ENCODE results near the gene KCTD13. TPM values are rescaled to one million over a fixed set of nuclear protein-coding genes. Genes with fewer than 3 reads are reported as not detected.
"Not testable (repeated sequence)": the region's sequence is repeated elsewhere in the genome, so short reads cannot be mapped to it uniquely, and the experiment has no call there.

KCTD13 gene
- polyA plus RNA-seq, 4 donors: 10.6 to 30.3 (median 14.7) TPM

DNA sequence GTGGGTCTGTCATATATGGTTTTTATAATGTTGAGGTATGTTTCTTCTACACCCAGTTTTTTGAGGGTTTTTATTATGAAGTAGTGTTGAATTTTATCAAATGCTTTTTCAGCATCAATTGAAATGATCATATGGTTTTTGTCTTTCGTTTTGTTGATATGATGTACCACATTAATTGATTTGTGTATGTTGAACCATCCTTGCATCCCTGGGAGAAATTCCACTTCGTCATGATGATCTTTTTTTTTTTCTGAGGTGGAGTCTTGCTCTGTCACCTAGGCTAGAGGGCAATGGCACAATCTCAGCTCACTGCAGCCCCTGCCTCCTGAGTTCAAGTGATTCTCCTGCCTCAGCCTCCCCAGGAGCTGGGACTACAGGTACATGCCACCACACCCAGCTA, 21.9 kb upstream of the KCTD13 start:
- no peak for DNase-seq (ENCODE audit: low read depth in 4 of 4, low spot score in 3 of 4)

DNA sequence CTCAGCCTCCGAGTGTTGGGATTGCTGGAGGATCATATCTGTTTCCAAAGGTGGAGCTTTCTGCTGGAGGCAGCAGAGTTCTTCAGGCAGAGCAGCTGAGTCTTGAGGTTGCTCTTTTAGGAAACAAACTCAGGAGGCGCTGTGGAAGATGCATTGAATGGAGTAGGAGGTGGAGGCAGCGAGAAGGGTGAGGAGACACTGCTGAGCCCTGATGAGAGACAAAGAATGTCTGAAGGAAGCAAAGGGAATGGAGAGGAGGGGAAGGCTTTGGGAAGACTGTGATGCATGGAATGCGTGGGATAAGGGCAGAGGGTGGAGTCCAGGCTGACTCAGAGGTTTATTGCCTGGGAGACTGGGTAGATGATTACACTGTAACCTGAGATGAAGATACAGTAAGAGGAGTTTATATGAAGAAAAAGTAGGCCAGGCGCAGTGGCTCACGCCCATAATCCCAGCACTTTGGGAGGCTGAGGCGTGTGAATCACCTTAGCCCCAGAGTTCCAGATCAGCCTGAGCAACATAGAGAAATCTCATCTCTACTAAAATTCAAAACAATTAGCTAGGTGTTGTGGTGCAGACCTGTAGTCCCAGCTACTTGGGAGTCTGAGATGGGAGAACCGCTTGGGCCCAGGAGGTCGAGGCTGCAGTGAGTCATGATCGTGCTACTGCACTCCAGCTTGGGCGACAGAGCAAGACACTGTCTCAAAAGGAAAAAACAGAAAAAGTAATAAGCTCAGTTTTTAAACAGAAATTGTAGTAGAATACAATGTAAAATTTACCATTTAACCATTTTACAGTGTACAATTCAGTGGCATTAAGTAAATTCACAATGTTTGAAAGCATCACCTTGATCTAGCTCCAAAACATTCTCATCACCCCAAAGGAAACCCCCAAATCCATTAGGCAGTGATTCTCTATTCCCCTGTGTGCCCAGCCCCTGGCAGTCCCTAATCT, 18.1 kb upstream of the KCTD13 start:
- peak in 3 of 4 donors; percentile 73 to 77 (median 77) for DNase-seq (ENCODE audit: low read depth in 4 of 4, low spot score in 3 of 4)

DNA sequence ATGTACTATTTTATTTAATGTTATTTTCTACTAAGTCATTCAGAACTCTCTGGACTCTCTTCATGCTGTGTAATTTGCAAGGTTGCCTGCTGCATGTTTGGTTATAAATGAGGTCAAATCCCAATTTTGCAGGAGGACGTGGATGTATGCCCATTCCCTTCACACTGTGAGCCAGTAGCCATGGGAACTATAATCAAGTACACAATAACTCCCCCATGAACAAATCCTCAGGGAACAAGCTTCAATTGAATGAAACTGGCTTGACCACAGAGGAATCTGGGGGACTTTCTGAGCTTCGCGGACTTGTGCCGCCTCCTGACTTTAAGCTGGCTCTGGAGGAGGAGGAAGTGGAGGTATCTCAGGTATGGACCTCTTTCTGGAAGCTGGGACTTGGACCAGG, 14.6 kb upstream of the KCTD13 start:
- DNase-seq (ENCODE audit: low read depth in 4 of 4, low spot score in 3 of 4): no peak

DNA sequence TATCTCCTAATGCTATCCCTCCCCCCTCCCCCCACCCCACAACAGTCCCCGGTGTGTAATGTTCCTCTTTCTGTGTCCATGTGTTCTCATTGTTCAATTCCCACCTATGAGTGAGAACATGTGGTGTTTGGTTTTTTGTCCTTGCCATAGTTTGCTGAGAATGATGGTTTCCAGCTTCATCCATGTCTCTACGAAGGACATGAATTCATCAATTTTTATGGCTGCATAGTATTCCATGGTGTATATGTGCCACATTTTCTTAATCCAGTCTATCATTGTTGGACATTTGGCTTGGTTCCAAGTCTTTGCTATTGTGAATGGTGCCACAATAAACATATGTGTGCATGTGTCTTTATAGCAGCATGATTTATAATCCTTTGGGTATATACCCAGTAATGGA, 5.7 kb upstream of the KCTD13 start:
- DNase-seq (ENCODE audit: low read depth in 4 of 4, low spot score in 3 of 4): not testable (repeated sequence)

DNA sequence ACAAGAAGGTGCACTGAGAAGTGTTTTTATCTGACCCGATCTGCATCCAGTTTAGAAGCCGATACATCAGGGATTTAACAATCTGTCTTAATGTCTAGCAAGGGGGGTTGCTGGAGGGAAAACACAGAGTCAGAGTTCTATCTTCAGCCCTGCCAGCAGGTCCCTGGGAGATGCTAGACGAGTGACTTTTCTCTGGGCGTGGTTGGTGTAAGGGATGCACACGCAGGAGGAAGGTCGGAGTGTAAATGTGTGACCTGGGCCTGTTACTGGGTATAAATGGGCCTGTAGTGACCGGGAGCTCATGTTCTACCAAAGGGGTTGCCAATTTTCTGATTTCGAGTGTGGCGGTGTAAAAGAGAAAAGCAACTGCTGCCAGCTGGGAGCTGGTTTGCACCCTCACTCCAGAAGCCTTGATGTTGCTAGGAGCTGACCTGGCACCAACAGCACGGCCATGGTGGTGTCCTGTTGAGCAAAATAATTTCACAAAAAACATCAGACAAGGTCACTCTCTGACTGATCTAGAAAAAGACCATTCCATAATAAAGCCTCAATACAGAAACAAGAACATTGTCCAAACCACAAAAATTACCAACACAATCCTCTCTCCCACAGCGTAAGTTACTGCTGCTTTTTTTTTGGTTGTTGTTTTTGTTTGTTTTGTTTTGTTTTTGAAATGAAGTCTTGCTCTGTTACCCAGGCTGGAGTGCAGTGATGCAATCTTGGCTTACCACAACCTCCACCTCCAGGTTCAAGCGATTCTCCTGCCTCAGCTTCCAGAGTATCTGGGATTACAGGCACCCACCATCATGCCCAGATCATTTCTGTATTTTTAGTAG, 1.3 kb upstream of the KCTD13 start:
- DNase-seq (ENCODE audit: low read depth in 4 of 4, low spot score in 3 of 4): no peak

DNA sequence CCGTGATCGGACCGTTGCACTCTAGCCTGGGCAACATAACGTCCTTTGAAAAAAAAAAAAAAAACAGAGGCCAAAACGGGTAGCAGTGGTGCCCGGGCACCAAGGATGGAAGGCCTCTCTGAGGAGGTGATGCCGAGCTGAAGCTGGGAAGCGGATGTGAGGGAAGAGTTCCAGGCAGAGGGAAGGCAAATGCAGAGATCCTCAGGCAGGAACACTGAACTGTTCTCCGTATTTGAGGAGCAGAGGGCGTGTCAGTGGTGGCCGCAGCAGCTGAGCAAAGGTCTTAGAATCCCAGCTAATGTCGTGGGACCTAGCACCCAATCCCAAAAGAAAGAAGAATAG, 656 bp upstream of the KCTD13 start:
- peak in 1 of 4 donors; percentile 18 for DNase-seq (ENCODE audit: low read depth in 4 of 4, low spot score in 3 of 4)

DNA sequence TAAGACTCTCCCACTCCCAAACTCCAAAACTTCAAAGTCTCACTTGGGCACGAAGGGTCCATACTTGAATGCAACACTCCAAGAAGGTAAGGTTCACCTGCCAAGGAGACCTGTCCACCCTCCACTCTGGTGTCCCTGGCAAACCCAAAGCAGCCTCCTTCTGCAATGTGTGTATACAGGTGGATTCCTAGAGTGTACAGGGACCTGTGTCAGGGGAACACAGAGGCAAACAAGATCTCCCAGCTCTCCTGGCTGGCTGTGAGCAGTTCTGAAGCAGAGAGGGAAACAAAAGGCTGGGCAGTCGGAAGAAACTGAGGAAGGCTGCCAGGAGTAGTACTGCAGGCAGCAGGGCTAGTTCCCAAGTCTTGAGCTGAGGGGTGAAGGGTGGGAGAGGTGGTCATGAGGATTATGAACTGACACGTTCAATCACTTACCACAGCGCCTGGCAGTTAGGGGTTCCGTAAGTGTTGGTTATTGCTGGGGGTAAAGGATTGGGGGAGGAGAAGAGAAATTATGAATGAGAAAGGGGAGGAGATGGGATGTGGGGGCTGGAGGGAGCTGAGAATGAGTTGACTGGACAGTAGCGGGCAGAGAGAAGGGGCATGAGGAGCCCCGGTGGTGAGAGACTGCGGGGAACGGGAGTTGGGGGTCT, 795 bp downstream of the KCTD13 start:
- DNase-seq (ENCODE audit: low read depth in 4 of 4, low spot score in 3 of 4): no peak

DNA sequence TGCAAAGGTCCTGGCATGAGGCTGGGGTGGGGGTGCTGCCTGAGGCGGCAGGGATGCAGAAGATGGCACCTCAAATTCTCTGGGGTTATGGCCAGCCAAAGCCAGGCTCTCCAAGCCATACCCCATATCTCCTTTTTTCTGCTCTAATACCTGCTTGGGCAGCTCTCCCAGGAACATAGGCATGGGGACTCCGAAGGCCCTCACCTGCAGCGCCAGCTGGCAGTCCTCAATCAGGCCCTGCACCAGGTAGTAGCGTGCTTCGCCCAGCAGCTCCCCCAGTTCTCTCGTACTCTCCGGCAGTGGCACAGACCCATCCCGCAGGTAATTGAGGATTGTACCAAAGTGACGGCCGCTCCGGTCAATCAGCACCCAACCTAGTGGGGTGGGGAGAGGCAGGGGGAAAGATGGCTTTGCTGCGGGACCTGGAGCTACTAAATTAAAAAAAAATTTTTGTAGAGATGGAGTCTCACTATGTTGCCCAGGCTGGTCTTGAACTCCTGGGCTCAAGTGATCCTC, 3.0 kb downstream of the KCTD13 start:
- DNase-seq (ENCODE audit: low read depth in 4 of 4, low spot score in 3 of 4): no peak

DNA sequence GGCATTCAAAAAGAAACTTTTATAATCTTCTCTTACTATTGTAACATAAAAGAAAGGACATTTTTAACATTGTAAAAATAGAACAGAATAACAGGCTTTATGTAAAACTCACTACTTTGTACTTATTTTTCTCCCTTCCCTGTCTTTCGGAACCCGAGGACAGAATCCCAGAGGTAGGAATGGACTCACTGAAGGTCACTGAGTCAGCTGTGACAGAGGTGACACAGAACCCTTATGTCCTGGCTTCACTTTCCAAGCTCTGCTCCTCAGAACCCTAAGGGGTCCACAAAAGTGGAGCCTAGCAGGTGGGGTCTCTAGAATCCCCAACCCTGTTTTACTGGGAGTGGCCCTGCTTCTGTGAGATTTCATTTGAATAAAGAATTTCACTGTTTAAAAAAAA, 3.7 kb downstream of the KCTD13 start:
- no peak for DNase-seq (ENCODE audit: low read depth in 4 of 4, low spot score in 3 of 4)

DNA sequence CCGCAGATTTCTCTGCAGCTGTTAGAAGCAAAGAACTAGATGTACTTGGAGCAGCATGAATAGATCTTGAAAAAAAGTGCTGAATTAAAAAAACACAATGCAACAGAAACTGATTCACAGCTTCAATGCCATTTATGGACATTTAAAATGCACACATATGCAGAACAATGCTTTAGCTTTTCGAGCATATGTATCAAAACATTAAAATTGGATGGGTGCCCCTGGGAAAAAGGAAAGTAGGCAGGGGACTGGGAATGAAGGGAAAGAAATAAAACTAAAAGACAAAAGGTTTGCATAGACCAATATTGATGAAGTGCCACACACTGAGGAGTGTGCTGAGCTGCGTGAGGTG, 5.0 kb downstream of the KCTD13 start:
- no peak for DNase-seq (ENCODE audit: low read depth in 4 of 4, low spot score in 3 of 4)

DNA sequence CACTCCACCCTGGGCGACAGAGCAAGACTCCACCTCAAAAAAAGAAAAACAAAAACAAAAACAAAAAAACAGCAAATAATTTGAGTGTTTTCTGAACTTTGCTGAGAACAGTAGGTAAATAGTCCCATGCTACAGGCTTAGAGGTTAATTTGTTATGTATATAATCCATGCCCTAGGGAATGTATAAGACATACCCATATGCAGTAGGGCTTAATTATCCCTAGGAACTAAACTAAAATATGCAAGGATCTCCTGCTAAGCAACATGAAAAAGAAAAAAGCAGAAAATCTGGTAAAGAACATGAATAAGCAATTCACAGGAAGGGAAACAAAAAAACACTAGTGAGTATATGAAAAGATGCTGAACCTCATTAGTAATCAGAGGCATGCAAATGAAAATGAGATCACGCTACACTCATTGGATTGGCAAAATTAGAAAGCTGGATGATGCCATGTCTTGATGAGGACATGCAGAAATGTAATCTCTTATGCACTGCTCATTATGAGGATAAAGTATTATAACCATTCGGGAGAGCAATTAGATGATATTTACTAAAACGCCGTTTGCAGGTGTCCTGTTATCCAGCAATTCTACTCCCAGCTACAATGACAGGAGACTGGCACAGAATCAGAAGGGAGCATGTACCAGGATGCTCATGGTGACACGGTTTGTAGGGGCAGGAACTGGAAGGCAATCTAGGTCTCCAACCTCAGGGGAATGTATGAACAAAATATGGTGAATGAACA, 5.6 kb downstream of the KCTD13 start:
- no peak for DNase-seq (ENCODE audit: low read depth in 4 of 4, low spot score in 3 of 4)

DNA sequence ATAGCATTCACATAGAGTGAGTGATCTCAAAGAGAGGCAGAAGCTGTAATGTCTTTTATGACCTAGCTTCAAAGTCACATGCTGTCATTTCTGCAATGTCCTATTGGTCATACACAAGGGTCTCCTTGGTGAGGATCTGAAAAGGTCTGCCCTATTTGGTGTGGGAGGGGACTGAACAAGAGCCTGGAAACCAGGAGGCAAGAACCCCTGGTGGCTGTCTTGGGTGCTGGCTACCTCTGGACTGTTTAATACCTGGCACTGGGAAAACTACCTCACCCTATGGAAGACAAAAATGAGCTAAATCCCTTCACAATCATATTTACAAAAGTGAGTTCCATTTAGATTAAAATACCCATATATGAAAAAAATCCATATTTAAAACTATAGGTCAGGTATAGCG, 9.0 kb downstream of the KCTD13 start:
- no peak for DNase-seq (ENCODE audit: low read depth in 4 of 4, low spot score in 3 of 4)

DNA sequence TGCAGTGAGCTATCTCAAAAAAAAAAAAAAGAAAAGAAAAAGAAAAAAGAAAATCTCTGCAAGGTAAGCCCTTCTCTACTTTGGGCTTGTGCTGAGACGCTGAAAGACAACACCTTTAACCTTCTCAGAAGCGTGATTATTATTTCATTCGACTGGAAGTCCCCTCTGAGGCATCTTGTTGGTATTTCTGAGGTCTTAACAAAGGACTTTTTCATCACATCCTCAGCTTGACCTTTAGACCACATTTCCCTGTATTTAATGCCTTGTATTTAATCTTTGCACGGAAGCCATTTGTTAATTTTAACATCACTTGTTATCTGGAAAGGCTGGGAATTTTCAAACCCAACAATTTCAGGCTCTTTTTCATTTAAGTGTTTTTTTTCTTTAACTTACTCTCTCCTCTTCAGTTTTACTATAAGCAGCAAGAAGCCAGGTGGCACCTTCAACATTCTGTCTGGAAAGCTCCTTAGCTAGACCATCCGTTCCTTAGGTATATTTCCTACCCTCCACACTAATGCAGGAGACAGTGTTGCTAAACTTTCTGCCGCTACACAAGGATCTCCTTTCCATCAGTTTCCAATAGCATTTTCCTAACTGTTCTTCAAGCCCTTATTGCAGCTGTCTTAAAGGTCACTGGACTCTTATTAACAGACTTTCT, 10.3 kb downstream of the KCTD13 start:
- DNase-seq (ENCODE audit: low read depth in 4 of 4, low spot score in 3 of 4): no peak

DNA sequence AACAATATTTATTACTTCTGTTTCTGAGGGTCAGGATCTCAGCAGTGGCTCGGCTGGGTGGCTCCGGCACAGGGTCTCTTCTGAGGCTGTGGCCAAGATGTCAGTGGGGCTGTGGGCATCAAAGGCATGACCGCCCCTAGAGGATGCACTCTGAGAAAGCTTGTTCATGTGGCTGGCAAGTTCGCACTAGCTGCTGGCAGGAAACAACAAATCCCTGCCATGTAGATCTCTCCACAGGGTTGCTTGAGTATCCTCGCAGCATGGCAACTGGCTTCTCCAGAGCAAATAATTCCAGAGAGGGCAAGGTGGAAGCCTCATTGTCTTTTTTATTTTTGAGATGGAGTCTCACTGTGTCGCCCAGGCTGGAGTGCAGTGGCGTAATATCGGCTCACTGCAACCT, 12.5 kb downstream of the KCTD13 start:
- DNase-seq (ENCODE audit: low read depth in 4 of 4, low spot score in 3 of 4): no peak

DNA sequence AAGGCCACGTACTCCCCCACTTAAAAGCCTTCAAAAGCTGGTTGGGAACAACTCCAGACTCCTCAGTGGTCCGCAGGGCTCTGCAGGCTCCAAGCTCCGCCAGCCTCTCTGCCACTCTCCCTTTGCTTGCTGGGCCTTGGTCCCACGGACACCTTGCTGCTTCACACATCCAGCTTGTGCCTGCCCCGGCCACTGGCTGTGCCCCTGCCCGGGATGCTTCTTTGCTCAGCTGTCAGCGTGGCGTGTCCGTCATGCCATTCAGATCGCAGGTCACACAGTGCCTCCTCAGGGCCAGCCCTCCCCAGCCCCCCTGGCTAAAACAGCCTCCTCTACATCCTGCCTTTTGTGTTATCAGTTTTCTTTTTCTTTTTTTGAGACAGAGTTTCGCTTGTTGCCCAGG, 13.9 kb downstream of the KCTD13 start:
- no peak for DNase-seq (ENCODE audit: low read depth in 4 of 4, low spot score in 3 of 4)

DNA sequence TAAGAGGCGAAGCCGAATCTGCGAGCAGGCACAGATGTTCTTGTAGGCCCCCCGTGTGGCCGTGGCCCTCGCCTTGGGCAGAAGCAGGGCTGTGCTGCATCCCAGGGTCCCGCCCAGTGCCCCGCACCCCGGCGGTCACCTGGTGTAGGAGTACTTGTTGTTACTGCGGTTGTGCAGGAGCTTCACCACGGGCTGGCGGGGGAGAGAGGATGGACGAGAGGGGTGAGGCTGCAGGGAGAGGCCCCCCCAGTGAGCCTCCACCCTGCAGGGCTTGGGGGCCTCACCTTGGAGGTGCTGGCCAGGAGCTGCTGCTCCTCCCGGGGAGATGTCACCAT, 14.4 kb downstream of the KCTD13 start:
- no peak for DNase-seq (ENCODE audit: low read depth in 4 of 4, low spot score in 3 of 4)

DNA sequence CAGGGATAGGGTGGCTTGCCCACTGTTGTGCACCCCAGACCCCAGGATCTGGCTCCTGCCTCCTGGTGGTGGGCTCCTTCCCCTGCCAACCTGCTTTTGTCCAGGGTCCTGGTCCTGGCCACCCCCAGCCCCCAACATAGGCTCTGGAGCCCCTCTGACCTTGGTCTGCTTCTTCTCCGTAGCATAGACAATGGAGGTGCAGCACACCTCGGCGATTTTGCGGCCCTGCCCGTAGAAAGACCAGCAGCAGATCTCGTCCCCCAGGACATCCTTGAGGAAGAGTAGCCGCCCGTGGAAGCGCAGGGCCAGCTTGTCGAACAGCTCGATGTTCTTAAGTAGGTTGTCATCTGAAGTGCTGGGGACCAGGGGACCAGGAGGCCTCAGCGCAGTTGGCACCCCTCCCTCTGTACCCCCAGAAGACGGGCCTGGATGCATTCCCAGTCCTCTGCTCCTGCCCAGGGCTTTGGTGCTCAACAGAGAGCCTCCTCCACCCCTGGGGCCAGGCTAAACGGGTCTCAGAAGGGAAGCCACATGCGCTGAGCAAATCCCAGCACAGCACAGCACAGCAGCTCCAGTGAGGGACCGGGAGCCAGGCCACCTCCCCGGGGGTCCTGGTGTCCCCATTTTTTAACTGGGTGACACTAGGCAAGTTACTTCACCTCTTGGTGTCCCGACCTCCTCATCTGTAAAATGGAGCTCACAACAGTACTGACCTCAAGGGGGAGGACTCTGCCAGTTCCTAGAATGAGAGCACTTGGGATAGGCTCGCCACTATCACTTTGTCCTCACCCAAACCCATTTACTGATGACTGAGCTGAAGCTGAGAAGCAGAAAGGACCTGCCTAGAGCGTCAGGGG, 15.0 kb downstream of the KCTD13 start:
- DNase-seq (ENCODE audit: low read depth in 4 of 4, low spot score in 3 of 4): no peak

DNA sequence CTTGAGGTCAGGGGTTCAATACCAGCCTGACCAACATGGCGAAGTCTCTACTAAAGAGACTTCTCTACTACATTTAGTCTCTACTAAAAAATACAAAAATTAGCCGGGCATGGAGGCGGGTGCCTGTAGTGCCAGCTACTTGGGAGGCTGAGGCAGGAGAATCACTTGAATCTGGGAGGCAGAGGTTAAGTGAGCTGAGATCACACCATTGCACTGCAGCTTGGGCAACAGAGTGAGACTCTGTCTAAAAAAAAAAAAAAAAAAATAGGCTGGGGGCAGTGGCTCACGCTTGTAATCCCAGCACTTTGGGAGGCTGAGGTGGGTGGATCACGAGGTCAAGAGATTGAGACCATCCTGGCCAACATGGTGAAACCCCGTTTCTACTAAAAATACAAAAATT, 16.2 kb downstream of the KCTD13 start:
- DNase-seq (ENCODE audit: low read depth in 4 of 4, low spot score in 3 of 4): not testable (repeated sequence)

DNA sequence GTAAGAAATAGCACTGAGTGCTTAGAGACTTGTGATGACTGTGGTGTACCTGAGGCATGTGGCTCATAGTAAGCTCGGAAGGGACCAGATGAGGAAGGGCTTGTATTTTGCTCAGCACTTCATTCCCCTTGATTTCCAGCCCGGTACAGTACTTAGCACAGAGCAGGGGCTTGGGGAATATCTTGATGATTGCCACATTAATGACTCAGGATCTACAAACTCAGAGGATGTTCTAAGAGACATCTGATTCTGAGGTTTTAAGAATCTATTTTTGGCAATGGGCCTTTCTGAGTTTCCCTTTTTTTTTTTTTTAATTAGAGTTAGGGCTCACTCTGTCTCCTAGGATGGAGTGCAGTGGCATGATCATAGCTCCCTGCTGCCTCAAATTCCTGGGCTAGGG, 16.6 kb downstream of the KCTD13 start:
- no peak for DNase-seq (ENCODE audit: low read depth in 4 of 4, low spot score in 3 of 4)

All from left renal pelvis (tissue), 4 donors.